Measurements from ENCODE around the gene EPN3. TPM values are rescaled to one million over a fixed set of nuclear protein-coding genes. Genes with fewer than 3 reads are reported as not detected.

The EPN3 gene
- total RNA-seq, 4 donors from 2014 or later = 30.3 to 110 (median 78.5) TPM

DNA sequence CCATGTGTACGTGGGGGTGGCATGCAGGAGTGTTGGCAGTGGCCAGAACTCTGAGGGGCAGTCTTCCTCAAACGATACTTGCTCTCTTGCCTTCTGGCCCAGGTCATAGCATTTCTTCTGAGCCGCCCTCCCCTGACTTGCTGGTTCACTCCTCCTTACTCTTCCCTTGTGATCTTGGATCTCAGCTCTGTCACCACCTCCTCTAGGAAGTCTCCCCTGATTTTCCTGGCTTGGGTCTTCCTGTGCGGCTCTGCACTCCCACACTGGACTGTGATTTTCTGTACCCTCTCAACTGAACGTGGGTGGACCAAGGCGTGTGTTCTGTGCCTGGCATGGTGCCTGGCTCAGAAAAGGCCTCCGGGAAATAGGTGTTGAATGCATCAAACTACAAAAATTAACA, 2.9 kb downstream of the EPN3 start:
- H3K27ac ChIP-seq = no peak overlapping the region
- H3K4me3 ChIP-seq = no peak overlapping the region
- WGBS = 61% methylated on average over 7 of the region's 7 CpGs
- H3K36me3 ChIP-seq = no peaks in the 10 kb centered on the region
- H3K9me3 ChIP-seq = no peaks in the 10 kb centered on the region
- peaks cover 58% of the 10 kb centered on the region for H3K4me1 ChIP-seq
- TF ChIP-seq POLR2A (IDR thresholded peaks at IDR 0.05) = no peak
- TF ChIP-seq POLR2AphosphoS5 (IDR thresholded peaks at IDR 0.05) = no peak
- no peak for TF ChIP-seq EP300 (IDR thresholded peaks at IDR 0.05)
- TF ChIP-seq, protein P1, sequence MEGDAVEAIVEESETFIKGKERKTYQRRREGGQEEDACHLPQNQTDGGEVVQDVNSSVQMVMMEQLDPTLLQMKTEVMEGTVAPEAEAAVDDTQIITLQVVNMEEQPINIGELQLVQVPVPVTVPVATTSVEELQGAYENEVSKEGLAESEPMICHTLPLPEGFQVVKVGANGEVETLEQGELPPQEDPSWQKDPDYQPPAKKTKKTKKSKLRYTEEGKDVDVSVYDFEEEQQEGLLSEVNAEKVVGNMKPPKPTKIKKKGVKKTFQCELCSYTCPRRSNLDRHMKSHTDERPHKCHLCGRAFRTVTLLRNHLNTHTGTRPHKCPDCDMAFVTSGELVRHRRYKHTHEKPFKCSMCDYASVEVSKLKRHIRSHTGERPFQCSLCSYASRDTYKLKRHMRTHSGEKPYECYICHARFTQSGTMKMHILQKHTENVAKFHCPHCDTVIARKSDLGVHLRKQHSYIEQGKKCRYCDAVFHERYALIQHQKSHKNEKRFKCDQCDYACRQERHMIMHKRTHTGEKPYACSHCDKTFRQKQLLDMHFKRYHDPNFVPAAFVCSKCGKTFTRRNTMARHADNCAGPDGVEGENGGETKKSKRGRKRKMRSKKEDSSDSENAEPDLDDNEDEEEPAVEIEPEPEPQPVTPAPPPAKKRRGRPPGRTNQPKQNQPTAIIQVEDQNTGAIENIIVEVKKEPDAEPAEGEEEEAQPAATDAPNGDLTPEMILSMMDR (IDR thresholded peaks at IDR 0.05) = no peak
- H3K27me3 ChIP-seq = peaks cover 26% of the 10 kb centered on the region
- no peak for DNase-seq (ENCODE audit: low spot score in 2 of 2)

DNA sequence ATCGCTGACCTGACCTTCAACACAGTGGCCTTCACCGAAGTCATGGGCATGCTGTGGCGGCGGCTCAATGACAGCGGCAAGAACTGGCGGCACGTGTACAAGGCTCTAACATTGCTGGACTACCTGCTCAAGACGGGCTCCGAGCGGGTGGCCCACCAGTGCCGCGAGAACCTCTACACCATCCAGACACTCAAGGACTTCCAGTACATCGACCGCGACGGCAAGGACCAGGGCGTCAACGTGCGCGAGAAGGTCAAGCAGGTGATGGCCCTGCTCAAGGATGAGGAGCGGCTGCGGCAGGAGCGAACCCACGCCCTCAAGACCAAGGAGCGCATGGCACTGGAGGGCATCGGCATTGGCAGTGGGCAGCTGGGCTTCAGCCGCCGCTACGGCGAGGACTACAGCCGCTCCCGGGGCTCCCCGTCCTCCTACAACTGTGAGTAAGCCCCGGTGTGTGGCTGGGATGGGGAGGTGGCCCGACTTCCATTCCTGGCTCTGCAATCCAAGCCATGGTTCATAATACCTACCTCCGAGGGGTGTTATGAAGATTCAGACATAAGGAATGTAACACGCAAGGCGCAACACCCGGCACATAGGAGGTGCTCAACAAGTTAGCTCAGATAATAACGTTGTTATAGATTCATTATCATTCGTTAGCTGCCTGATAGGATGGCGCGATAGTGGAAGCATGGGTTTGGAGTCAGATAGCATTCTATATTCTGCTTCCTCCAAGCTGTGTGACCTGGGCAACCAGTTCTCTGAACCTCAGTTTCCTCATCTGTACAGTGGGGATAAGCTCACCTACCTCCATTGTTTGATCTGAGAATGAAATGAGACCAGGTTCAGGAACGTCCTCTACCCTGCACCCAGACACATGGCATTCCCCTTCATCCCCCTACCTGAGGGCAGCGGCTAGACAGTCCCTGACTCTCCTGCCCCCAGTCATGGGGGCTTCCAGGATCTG, 4.4 kb downstream of the EPN3 start:
- 97% methylated on average over 44 of the region's 45 CpGs for WGBS
- peaks cover 69% of the 10 kb centered on the region for H3K4me1 ChIP-seq
- no peak for TF ChIP-seq POLR2A (IDR thresholded peaks at IDR 0.05)
- no peak for TF ChIP-seq EP300 (IDR thresholded peaks at IDR 0.05)
- TF ChIP-seq POLR2AphosphoS5 (IDR thresholded peaks at IDR 0.05) = no peak
- TF ChIP-seq, protein P1 (IDR thresholded peaks at IDR 0.05) = no peak
- H3K27ac ChIP-seq = no peak overlapping the region
- H3K27me3 ChIP-seq = peaks cover 11% of the 10 kb centered on the region
- H3K4me3 ChIP-seq = no peak overlapping the region
- no peak for DNase-seq (ENCODE audit: low spot score in 2 of 2)
- H3K36me3 ChIP-seq = no peaks in the 10 kb centered on the region
- H3K9me3 ChIP-seq = no peaks in the 10 kb centered on the region

DNA sequence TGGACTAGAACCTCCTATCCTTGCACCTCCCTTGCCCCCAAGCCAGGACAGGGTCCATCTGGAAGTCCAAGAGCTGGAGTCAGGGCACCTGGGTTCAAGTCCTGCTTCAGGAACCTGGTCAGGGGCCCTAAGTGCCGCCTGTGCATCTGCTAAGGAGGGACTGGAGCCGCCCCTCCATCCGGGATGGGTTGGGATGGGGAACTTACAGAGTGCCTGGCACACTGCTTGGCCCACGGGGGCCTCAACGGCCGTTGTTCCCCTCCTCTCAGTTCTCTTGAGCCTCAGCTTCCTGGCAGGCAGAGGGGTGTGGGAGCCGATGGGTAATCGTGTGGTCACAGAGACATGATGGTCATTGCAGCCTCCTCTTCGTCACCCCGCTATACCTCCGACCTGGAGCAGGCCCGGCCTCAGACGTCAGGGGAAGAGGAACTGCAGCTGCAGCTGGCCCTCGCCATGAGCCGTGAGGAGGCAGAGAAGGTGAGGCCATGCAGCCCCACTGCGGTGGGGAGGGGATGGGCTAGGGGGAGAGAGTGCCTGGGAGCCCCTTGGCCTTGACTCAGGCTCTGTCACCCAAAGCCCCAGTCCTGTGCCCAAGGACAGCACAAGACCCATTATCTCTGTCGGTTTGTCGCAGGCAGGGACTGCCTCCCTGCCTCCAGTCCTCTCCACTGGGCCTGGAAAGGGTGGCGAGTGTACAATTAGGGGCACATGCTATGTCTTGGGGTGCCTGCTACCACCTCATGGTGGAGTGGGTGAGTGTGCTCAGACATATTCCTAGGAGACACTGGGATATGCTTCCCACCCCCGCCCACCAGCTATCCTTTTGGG, 5.4 kb downstream of the EPN3 start:
- Histone ChIP-seq H3K4me3 (no peak overlapping the region), H3K9me3 (no peaks in the 10 kb centered on the region), H3K4me1 (peaks cover 69% of the 10 kb centered on the region), H3K27me3 (peaks cover 1% of the 10 kb centered on the region), H3K36me3 (no peaks in the 10 kb centered on the region), H3K27ac (no peak overlapping the region)
- no peak for DNase-seq (ENCODE audit: low spot score in 2 of 2)
- 90% methylated on average over 16 of the region's 20 CpGs for WGBS
- TF ChIP-seq POLR2AphosphoS5 (IDR thresholded peaks at IDR 0.05) = no peak
- TF ChIP-seq EP300 (IDR thresholded peaks at IDR 0.05) = no peak
- no peak for TF ChIP-seq POLR2A (IDR thresholded peaks at IDR 0.05)
- TF ChIP-seq, protein P1 (IDR thresholded peaks at IDR 0.05) = no peak

DNA sequence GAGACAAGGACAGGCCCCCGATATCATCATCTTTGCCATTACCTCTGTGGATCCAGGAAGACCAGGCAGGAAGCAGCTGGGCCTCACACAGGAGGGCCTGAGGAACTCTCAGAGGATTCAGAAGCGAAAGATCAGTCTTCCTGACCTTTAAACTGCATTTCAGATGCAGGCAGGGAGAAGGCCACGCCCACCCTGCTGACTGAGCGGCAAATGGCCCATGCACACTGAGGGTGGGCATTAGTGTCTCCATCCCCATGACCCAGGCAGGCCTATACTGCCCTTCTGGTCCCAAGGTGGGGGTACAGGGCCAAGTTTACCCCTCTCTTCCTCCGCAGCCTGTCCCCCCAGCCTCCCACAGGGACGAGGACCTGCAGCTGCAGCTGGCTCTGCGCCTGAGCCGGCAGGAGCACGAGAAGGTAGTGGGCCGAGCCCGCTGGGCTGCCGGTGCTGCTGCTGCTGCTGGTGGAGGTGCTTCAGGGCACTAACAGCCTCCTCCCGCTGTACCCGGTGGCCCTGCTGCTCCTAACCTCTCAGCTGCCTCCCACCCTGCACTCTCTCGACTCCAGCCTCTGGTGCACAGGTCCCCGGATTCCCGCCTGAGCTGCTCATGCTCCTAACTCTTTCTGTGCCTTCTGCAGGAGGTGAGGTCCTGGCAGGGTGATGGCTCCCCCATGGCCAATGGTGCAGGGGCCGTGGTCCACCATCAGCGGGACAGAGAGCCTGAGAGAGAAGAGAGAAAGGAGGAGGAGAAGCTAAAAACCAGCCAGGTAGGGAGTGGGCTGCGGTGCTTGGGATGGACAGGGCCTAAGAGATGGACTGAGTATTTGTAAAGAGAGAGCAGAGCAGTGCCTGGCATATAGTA, 6.2 kb downstream of the EPN3 start:
- WGBS = 79% methylated on average over 20 of the region's 20 CpGs
- TF ChIP-seq, protein P1 (IDR thresholded peaks at IDR 0.05) = no peak
- no peak for TF ChIP-seq POLR2AphosphoS5 (IDR thresholded peaks at IDR 0.05)
- TF ChIP-seq POLR2A (IDR thresholded peaks at IDR 0.05) = no peak
- TF ChIP-seq EP300 (IDR thresholded peaks at IDR 0.05) = no peak
- no peaks in the 10 kb centered on the region for H3K9me3 ChIP-seq
- H3K36me3 ChIP-seq = no peaks in the 10 kb centered on the region
- H3K27me3 ChIP-seq = no peaks in the 10 kb centered on the region
- DNase-seq (ENCODE audit: low spot score in 2 of 2) = no peak
- peaks cover 66% of the 10 kb centered on the region for H3K4me1 ChIP-seq
- no peak overlapping the region for H3K27ac ChIP-seq
- no peak overlapping the region for H3K4me3 ChIP-seq

Measured in suprapubic skin (tissue), 4 donors.